NCI-H345 treated with DMSO at 0.1 percent for 48 hours (cell line): ENCODE data around the gene GCK.
"Not testable (repeated sequence)": the region's sequence is repeated elsewhere in the genome, so short reads cannot be mapped to it uniquely, and the experiment has no call there.

Experiments used
- DNase-seq: peaks from one replicate; lab custom pipeline; 2025; ENCODE audit not compliant: unreplicated experiment; lab: John Stamatoyannopoulos, UW

Gene GCK

GRCh38 chr7:44184206-44184872 is 4.9 kb downstream of the GCK start:
- DNase-seq: no peak

GRCh38 chr7:44183386-44183785 is 5.9 kb downstream of the GCK start:
- no peak for DNase-seq

GRCh38 chr7:44182827-44183226 is 6.4 kb downstream of the GCK start:
- DNase-seq: no peak

- no peak for DNase-seq
These were observed 8.6 kb downstream of the GCK start for GRCh38 chr7:44180631-44181030.

- DNase-seq: peak; percentile 42
These were observed 11.6 kb downstream of the GCK start for GRCh38 chr7:44177570-44178131.

- no peak for DNase-seq
These were observed 12.8 kb downstream of the GCK start for GRCh38 chr7:44176486-44176885.

- DNase-seq: no peak
These were observed 13.5 kb downstream of the GCK start for GRCh38 chr7:44175730-44176129.

GRCh38 chr7:44174694-44174948 is 14.6 kb downstream of the GCK start:
- not testable (repeated sequence) for DNase-seq

- DNase-seq: no peak
These were observed 15.1 kb downstream of the GCK start for GRCh38 chr7:44173911-44174693.

GRCh38 chr7:44172803-44173424 is 16.3 kb downstream of the GCK start:
- peak; percentile 64 for DNase-seq

- DNase-seq: no peak
These were observed 16.9 kb downstream of the GCK start for GRCh38 chr7:44172352-44172751.

GRCh38 chr7:44171901-44172300 is 17.3 kb downstream of the GCK start:
- DNase-seq: not testable (repeated sequence)

GRCh38 chr7:44167920-44168319 is 21.3 kb downstream of the GCK start:
- no peak for DNase-seq

- DNase-seq: no peak
These were observed 25.6 kb downstream of the GCK start for GRCh38 chr7:44163591-44163990.

GRCh38 chr7:44162785-44163395 is 26.3 kb downstream of the GCK start:
- no peak for DNase-seq

GRCh38 chr7:44162179-44162578 is 27.1 kb downstream of the GCK start:
- DNase-seq: no peak

GRCh38 chr7:44161371-44161770 is 27.9 kb downstream of the GCK start:
- DNase-seq: no peak

GRCh38 chr7:44159824-44160630 is 29.2 kb downstream of the GCK start:
- DNase-seq: no peak

GRCh38 chr7:44158873-44159631 is 30.2 kb downstream of the GCK start:
- no peak for DNase-seq
